OCI-LY1 (cell line): ENCODE data around the gene SLC24A3.

Source experiments
- H2AFZ ChIP-seq: fragments of 200-600 bp; sonication (generic), shearing (Covaris generic); 2 replicates; pipeline ENCODE4 v1.6.0; 2014; ENCODE audit warnings: antibody characterized with exemption, mild to moderate bottlenecking, low read length
- H3F3A ChIP-seq: fragments of 200-600 bp; sonication (generic), shearing (Covaris generic); 2 replicates; pipeline ENCODE4 v1.6.0; 2014; ENCODE audit warnings: mild to moderate bottlenecking, antibody characterized with exemption, low read length, moderate library complexity; ENCODE audit not compliant: insufficient read depth
- H3K27ac ChIP-seq: fragments of 200-600 bp; sonication (generic); 2 replicates; pipeline ENCODE4 v1.5.1; 2014; ENCODE audit warnings: low read length, mixed run types, mild to moderate bottlenecking, low read depth; ENCODE audit not compliant: poor library complexity, severe bottlenecking
- H3K27me3 ChIP-seq: fragments of 200-600 bp; sonication (generic); 2 replicates; pipeline ENCODE4 v1.6.0; 2014; ENCODE audit warnings: antibody characterized with exemption, mild to moderate bottlenecking, low read length, moderate library complexity; ENCODE audit not compliant: insufficient read depth
- H3K36me3 ChIP-seq: fragments of 200-600 bp; sonication (generic); 2 replicates; pipeline ENCODE4 v1.6.1; 2014; ENCODE audit warnings: mild to moderate bottlenecking, antibody characterized with exemption, low read length, moderate library complexity, mixed read lengths; ENCODE audit not compliant: insufficient read depth
- H3K4me1 ChIP-seq: fragments of 200-600 bp; sonication (generic); 2 replicates; pipeline ENCODE4 v1.5.1; 2014; ENCODE audit warnings: mild to moderate bottlenecking, low read length, moderate library complexity; ENCODE audit not compliant: insufficient read depth, severe bottlenecking
- H3K4me2 ChIP-seq: fragments of 200-600 bp; sonication (generic), shearing (Covaris generic); 2 replicates; pipeline ENCODE4 v1.6.1; 2014; ENCODE audit warnings: low read length
- H3K4me3 ChIP-seq: fragments of 200-600 bp; sonication (generic); 2 replicates; pipeline ENCODE4 v1.5.1; 2014; ENCODE audit warnings: low read length, low read depth, mild to moderate bottlenecking, mixed read lengths; ENCODE audit not compliant: poor library complexity, severe bottlenecking
- H3K79me2 ChIP-seq: fragments of 200-600 bp; shearing (Covaris generic); 2 replicates; pipeline ENCODE4 v1.6.1; 2016; ENCODE audit warnings: mixed run types, low read length, mixed read lengths; ENCODE audit not compliant: insufficient read depth
- H3K9ac ChIP-seq: fragments of 200-600 bp; sonication (generic), shearing (Covaris generic); 2 replicates; pipeline ENCODE4 v1.6.1; 2014; ENCODE audit warnings: mild to moderate bottlenecking, low read length, mixed read lengths
- H3K9me2 ChIP-seq: fragments of 200-600 bp; sonication (generic), shearing (Covaris generic); 2 replicates; pipeline ENCODE4 v1.6.1; 2014; ENCODE audit warnings: low read depth, mild to moderate bottlenecking, low read length, mixed read lengths
- H3K9me3 ChIP-seq: fragments of 200-600 bp; shearing (Covaris generic); 2 replicates; pipeline ENCODE4 v1.6.1; 2014; ENCODE audit warnings: low read length, mixed read lengths
- H4K20me1 ChIP-seq: fragments of 200-600 bp; sonication (generic), shearing (Covaris generic); 2 replicates; pipeline ENCODE4 v1.6.0; 2016; ENCODE audit warnings: mild to moderate bottlenecking, low read length; ENCODE audit not compliant: insufficient read depth
- CTCF ChIP-seq: fragments of 200-600 bp; sonication (generic), shearing (Covaris generic); IDR thresholded peaks from 2 replicates; pipeline ENCODE4 v1.5.1; 2017; ENCODE audit warnings: mild to moderate bottlenecking, antibody characterized with exemption, low read length, moderate library complexity, mixed read lengths
- EZH2 ChIP-seq: fragments of 200-600 bp; sonication (generic), shearing (Covaris generic); IDR thresholded peaks from 2 replicates; pipeline ENCODE4 v1.8.0; 2017; ENCODE audit warnings: borderline replicate concordance, mixed run types, mild to moderate bottlenecking, antibody characterized with exemption, low read length, moderate library complexity, mixed read lengths

Gene SLC24A3

DNA sequence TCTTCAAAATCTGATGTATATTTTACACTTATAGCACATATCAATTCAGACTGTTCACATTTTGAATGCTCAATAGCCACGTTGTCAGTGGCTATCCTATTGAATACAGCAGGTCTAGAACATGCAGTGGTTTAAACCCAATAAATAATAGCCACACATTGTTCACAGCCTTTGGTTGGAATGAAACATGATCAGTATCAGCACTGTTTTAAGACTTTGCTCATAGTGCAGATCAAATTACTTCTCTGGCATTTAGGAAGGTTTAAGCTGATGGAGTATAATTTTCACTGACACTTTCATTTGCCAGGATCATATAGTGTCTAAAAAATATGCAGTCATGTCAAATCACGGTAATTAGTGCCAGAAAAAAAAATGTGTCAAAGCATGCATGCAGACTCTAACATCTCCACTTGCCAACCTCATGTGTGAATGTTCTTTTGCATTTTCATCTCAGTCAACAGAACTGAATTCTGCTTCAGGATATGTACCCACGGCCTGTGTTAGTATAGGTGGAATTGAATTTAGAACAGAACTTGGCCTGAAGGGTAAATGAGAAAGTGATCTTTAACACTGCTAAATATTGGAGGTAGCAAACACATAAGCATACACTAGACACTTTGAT, 184.1 kb downstream of the SLC24A3 start:
- no peak overlapping the region for H3K4me3 ChIP-seq
- H3K36me3 ChIP-seq: no peaks in the 10 kb centered on the region
- no peaks in the 10 kb centered on the region for H3K4me1 ChIP-seq

DNA sequence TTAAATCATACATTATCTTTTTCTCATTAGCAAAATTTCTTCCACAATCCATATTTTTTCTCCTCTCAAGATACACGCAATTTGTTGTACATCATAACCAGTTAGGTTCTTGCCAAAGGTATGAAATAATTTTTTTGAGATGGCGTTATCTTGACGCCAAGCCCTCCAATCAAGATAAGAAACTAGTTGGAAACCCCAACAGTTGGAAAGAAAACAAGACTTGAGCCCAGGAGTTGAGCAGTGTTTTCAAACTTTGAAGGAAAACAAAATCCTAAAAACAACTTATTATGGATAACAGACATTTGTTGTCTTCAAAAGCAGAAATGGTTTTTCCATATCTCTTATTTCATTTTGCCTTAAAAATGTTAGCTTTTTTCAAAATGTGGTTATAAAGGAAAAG, 184.8 kb downstream of the SLC24A3 start:
- H3K27me3 ChIP-seq: no peaks in the 10 kb centered on the region
- H3K9me3 ChIP-seq: 0 out of 2 replicates have a peak, but pooled peaks cover 4% of the 10 kb centered on the region
- no peaks in the 10 kb centered on the region for H3K9me2 ChIP-seq
- TF ChIP-seq CTCF: no peak
- no peak for TF ChIP-seq EZH2
- H3K9ac ChIP-seq: no peak overlapping the region
- no peaks in the 10 kb centered on the region for H3K79me2 ChIP-seq
- H3F3A ChIP-seq: no peaks in the 10 kb centered on the region
- H2AFZ ChIP-seq: no peak overlapping the region
- H3K36me3 ChIP-seq: no peaks in the 10 kb centered on the region
- H3K4me2 ChIP-seq: no peak overlapping the region
- no peaks in the 10 kb centered on the region for H4K20me1 ChIP-seq
- H3K4me3 ChIP-seq: no peak overlapping the region
- no peaks in the 10 kb centered on the region for H3K4me1 ChIP-seq
- no peak overlapping the region for H3K27ac ChIP-seq

More for the DNA sequence above, 184.1 kb downstream of the SLC24A3 start:
- TF ChIP-seq EZH2 (no peak), CTCF (no peak)
- H4K20me1 ChIP-seq: no peaks in the 10 kb centered on the region
- H3K9me2 ChIP-seq: no peaks in the 10 kb centered on the region
- no peak overlapping the region for H3K9ac ChIP-seq
- H3K9me3 ChIP-seq: 0 out of 2 replicates have a peak, but pooled peaks cover 4% of the 10 kb centered on the region
- H3K79me2 ChIP-seq: no peaks in the 10 kb centered on the region
- H3K4me2 ChIP-seq: no peak overlapping the region
- no peak overlapping the region for H3K27ac ChIP-seq
- H2AFZ ChIP-seq: no peak overlapping the region
- no peaks in the 10 kb centered on the region for H3K27me3 ChIP-seq
- no peaks in the 10 kb centered on the region for H3F3A ChIP-seq

- Histone ChIP-seq H3K79me2 (no peaks in the 10 kb centered on the region), H3K36me3 (no peaks in the 10 kb centered on the region), H3K9ac (no peak overlapping the region), H3K4me3 (no peak overlapping the region), H3K27ac (no peak overlapping the region), H3K9me2 (no peaks in the 10 kb centered on the region), H3K27me3 (no peaks in the 10 kb centered on the region), H3K4me1 (no peaks in the 10 kb centered on the region), H3F3A (no peaks in the 10 kb centered on the region), H2AFZ (no peak overlapping the region), H4K20me1 (no peaks in the 10 kb centered on the region), H3K4me2 (no peak overlapping the region), H3K9me3 (0 out of 2 replicates have a peak, but pooled peaks cover 4% of the 10 kb centered on the region)
- TF ChIP-seq EZH2: no peak
- no peak for TF ChIP-seq CTCF
Observed at GRCh38 chr20:19397666-19398065, 185.2 kb downstream of the SLC24A3 start.
